GM23338 (cell line): ENCODE data around the gene NGEF. TPM values are rescaled to one million over a fixed set of nuclear protein-coding genes. Genes with fewer than 3 reads are reported as not detected.

ENCODE experiments used
- ATAC-seq: fragments of 200-7000 bp; cut with Tn5 transposase; 3 replicates; pipeline ENCODE4 v1.9.1; 2020
- DNase-seq: peaks from one replicate; pipeline ENCODE4 v3.0.0-alpha.2; 2015; ENCODE audit warnings: low spot score
- H2AFZ ChIP-seq: fragments of 200-600 bp; sonication (generic); 2 replicates; pipeline ENCODE4 v1.8.0; 2016; ENCODE audit warnings: antibody characterized with exemption, mild to moderate bottlenecking, moderate library complexity
- H3F3A ChIP-seq: fragments of 200-600 bp; sonication (generic); replicated peaks from 2 replicates; pipeline ENCODE4 v1.8.0; 2017; ENCODE audit warnings: antibody characterized with exemption, mixed run types, low read depth
- H3K27ac ChIP-seq: fragments of 200-600 bp; sonication (generic); 2 replicates; pipeline ENCODE4 v1.6.1; 2016; ENCODE audit warnings: low read depth
- H3K27me3 ChIP-seq: fragments of 200-600 bp; sonication (generic); 2 replicates; pipeline ENCODE4 v1.8.0; 2016; ENCODE audit warnings: mild to moderate bottlenecking, mixed run types, moderate library complexity; ENCODE audit not compliant: insufficient read depth
- H3K36me3 ChIP-seq: fragments of 200-600 bp; sonication (generic); 2 replicates; pipeline ENCODE4 v1.8.0; 2016; ENCODE audit warnings: mild to moderate bottlenecking; ENCODE audit not compliant: insufficient read depth
- H3K4me1 ChIP-seq: fragments of 200-600 bp; sonication (generic); 2 replicates; pipeline ENCODE4 v1.8.0; 2016; ENCODE audit warnings: mild to moderate bottlenecking, moderate library complexity; ENCODE audit not compliant: insufficient read depth
- H3K4me2 ChIP-seq: fragments of 200-600 bp; sonication (generic); 2 replicates; pipeline ENCODE4 v1.7.1; 2017; ENCODE audit warnings: mixed run types
- H3K4me3 ChIP-seq: fragments of 200-600 bp; sonication (generic); 2 replicates; pipeline ENCODE4 v1.6.1; 2016; ENCODE audit warnings: mixed run types
- H3K79me2 ChIP-seq: fragments of 200-600 bp; sonication (generic); replicated peaks from 2 replicates; pipeline ENCODE4 v1.8.0; 2017; ENCODE audit warnings: mild to moderate bottlenecking; ENCODE audit not compliant: insufficient read depth
- H3K9me2 ChIP-seq: fragments of 200-600 bp; sonication (generic); 2 replicates; pipeline ENCODE4 v1.8.0; 2017; ENCODE audit not compliant: insufficient read depth
- H4K20me1 ChIP-seq: fragments of 200-600 bp; sonication (generic); replicated peaks from 2 replicates; pipeline ENCODE4 v1.8.0; 2017; ENCODE audit warnings: mild to moderate bottlenecking; ENCODE audit not compliant: insufficient read depth
- H3K27ac Mint-ChIP-seq: 2 replicates; pipeline ENCODE4 v1.8.0; 2020; ENCODE audit warnings: inconsistent platforms, mild to moderate bottlenecking, moderate library complexity, mixed read lengths
- H3K27me3 Mint-ChIP-seq: 3 replicates; pipeline ENCODE4 v1.8.0; 2022; ENCODE audit warnings: low read depth, mild to moderate bottlenecking, moderate library complexity, mixed read lengths, inconsistent platforms; ENCODE audit not compliant: insufficient read depth, poor library complexity
- H3K36me3 Mint-ChIP-seq: 3 replicates; pipeline ENCODE4 v1.8.0; 2021; ENCODE audit warnings: low read depth, mild to moderate bottlenecking, inconsistent platforms, moderate library complexity, mixed read lengths
- H3K4me1 Mint-ChIP-seq: 3 replicates; pipeline ENCODE4 v1.8.0; 2020; ENCODE audit warnings: mild to moderate bottlenecking, inconsistent platforms, mixed read lengths
- H3K4me3 Mint-ChIP-seq: 3 replicates; pipeline ENCODE4 v1.8.0; 2021; ENCODE audit warnings: moderate library complexity, mild to moderate bottlenecking, inconsistent platforms, mixed read lengths
- H3K9me3 Mint-ChIP-seq: 3 replicates; pipeline ENCODE4 v1.8.0; 2020; ENCODE audit warnings: moderate library complexity, mild to moderate bottlenecking, inconsistent platforms, mixed read lengths
- CREB1 ChIP-seq: fragments of 250-450 bp; sonication (Bioruptor Pico); IDR thresholded peaks from 2 replicates; pipeline ENCODE4 v1.5.0; 2020; ENCODE audit warnings: low read depth, mild to moderate bottlenecking, moderate library complexity
- CTCF ChIP-seq, 2 experiments: fragments of 200-600 bp in 1 of 2; sonication (generic) in 1 of 2; conservative IDR thresholded peaks; 2 replicates each; pipeline versions ENCODE4 v1.5.1 to v1.6.1; 2016 to 2017; ENCODE audit warnings: antibody characterized with exemption in 2 of 2, low read depth in 2 of 2, mild to moderate bottlenecking in 2 of 2, moderate library complexity in 1 of 2
- ETS1 ChIP-seq: IDR thresholded peaks from 2 replicates; pipeline ENCODE4 v1.6.1; 2016; ENCODE audit warnings: antibody characterized with exemption
- EZH2 ChIP-seq: fragments of 200-600 bp; sonication (generic); IDR thresholded peaks from one replicate; pipeline ENCODE4 v1.8.0; 2017; ENCODE audit warnings: antibody characterized with exemption, mild to moderate bottlenecking, low read depth; ENCODE audit not compliant: unreplicated experiment
- EZH2phosphoT487 ChIP-seq: fragments of 200-600 bp; sonication (generic); IDR thresholded peaks from one replicate; pipeline ENCODE4 v1.8.1; 2018; ENCODE audit warnings: antibody characterized with exemption; ENCODE audit not compliant: unreplicated experiment
- JUNB ChIP-seq: IDR thresholded peaks from one replicate; pipeline ENCODE4 v1.6.1; 2016; ENCODE audit warnings: antibody characterized with exemption; ENCODE audit not compliant: unreplicated experiment
- NANOG ChIP-seq: IDR thresholded peaks from 2 replicates; pipeline ENCODE4 v1.6.1; 2016; ENCODE audit warnings: antibody characterized with exemption, borderline replicate concordance
- POLR2AphosphoS5 ChIP-seq: IDR thresholded peaks from 2 replicates; pipeline ENCODE4 v1.6.1; 2016; ENCODE audit warnings: antibody characterized with exemption, low read depth
- REST ChIP-seq: IDR thresholded peaks from one replicate; pipeline ENCODE4 v1.6.1; 2018; ENCODE audit warnings: antibody characterized with exemption; ENCODE audit not compliant: unreplicated experiment
- STAT1 ChIP-seq: IDR thresholded peaks from one replicate; pipeline ENCODE4 v1.6.1; 2016; ENCODE audit warnings: antibody characterized with exemption; ENCODE audit not compliant: unreplicated experiment
- ZNF114 ChIP-seq: fragments of 250-450 bp; sonication (Bioruptor Pico); IDR thresholded peaks from 2 replicates; pipeline ENCODE4 v1.5.0; 2020; ENCODE audit warnings: mild to moderate bottlenecking, moderate library complexity
- ZNF331 ChIP-seq: fragments of 250-450 bp; sonication (Bioruptor Pico); IDR thresholded peaks from 2 replicates; pipeline ENCODE4 v1.5.0; 2020; ENCODE audit warnings: low read depth, mild to moderate bottlenecking, moderate library complexity
- ZNF462 ChIP-seq: fragments of 250-450 bp; sonication (Bioruptor Pico); IDR thresholded peaks from 2 replicates; pipeline ENCODE4 v1.5.0; 2020; ENCODE audit warnings: mild to moderate bottlenecking, moderate library complexity
- polyA plus RNA-seq: library from polyadenylated mRNA; unstranded; fragments of >200 nt; fragmentation: Nextera tagmentation; extraction: Ambion mirVana; gene quantifications from 2 replicates; pipeline ENCODE4 v1.2.1, GENCODE V29; 2016
- total RNA-seq: library from RNA; depleted of rRNA; stranded (reverse); fragments of >200 nt; shearing (Covaris generic); gene quantifications from 2 replicates; pipeline ENCODE4 v1.2.3, GENCODE V29; 2014

NGEF gene
- total and polyA plus RNA-seq, 2 experiments from 2014 or later: 1.8 to 5.4 TPM

- Mint-ChIP-seq H3K27ac (no peak overlapping the region), H3K9me3 (peaks cover 3% of the 10 kb centered on the region; the same call in 1 of the 3 replicates), H3K4me1 (peaks cover 29% of the 10 kb centered on the region), H3K36me3 (no peaks in the 10 kb centered on the region), H3K27me3 (peaks cover 39% of the 10 kb centered on the region), H3K4me3 (no peak overlapping the region)
- H3K4me3 ChIP-seq: no peak overlapping the region
- H3K27me3 ChIP-seq: peaks cover 57% of the 10 kb centered on the region
- peaks cover 27% of the 10 kb centered on the region for H3K4me1 ChIP-seq
- no peaks in the 10 kb centered on the region for H3F3A ChIP-seq
- H3K27ac ChIP-seq: no peak overlapping the region
- 0 out of 2 replicates have a peak, but pooled peaks cover 4% of the 10 kb centered on the region for H3K9me2 ChIP-seq
- no peak overlapping the region for H2AFZ ChIP-seq
- H3K36me3 ChIP-seq: no peaks in the 10 kb centered on the region
- no peak for TF ChIP-seq EZH2phosphoT487
- no peak for TF ChIP-seq REST
- no peak for TF ChIP-seq POLR2AphosphoS5
- no peak for TF ChIP-seq ZNF114 (CRISPR knock-in tag)
- no peak for TF ChIP-seq EZH2
- TF ChIP-seq ETS1: no peak
- TF ChIP-seq CREB1 (CRISPR knock-in tag): no peak
- no peak for TF ChIP-seq ZNF462 (CRISPR knock-in tag)
- TF ChIP-seq JUNB: no peak
- no peak for TF ChIP-seq ZNF331
- no peak for TF ChIP-seq CTCF (conservative IDR thresholded peaks at IDR 0.05; ENCODE audit: low read depth in 2 of 2)
- TF ChIP-seq NANOG: no peak
- TF ChIP-seq STAT1: no peak
- ATAC-seq: peak; percentile 18
- no peaks in the 10 kb centered on the region for H3K79me2 ChIP-seq
- no peaks in the 10 kb centered on the region; the same call in none of the 2 replicates for H4K20me1 ChIP-seq
- no peak overlapping the region for H3K4me2 ChIP-seq
- peak; percentile 41 for DNase-seq
Observed at GRCh38 chr2:232925153-232925820, 87.8 kb downstream of the NGEF start.
